Cardiac fibroblast (primary cell): ENCODE data around the gene HS6ST2.

Source experiments
- DNase-seq, 2 donors: peaks; one replicate each; pipeline versions ENCODE4 v3.0.0 to v3.0.0-alpha.2; 2010; ENCODE audit warnings: low read depth in 2 of 2
- H3K4me3 ChIP-seq, 2 donors: replicated peaks in 1 of 2; 1 replicate in 1 of 2; 2 replicates in 1 of 2; pipeline ENCODE4 v1.5.1; 2011; ENCODE audit warnings: low read depth in 2 of 2, low read length in 2 of 2, mild to moderate bottlenecking in 2 of 2, moderate library complexity in 1 of 2
- CTCF ChIP-seq: IDR thresholded peaks from one replicate; pipeline ENCODE4 v1.5.1; 2011; ENCODE audit warnings: low read depth, mild to moderate bottlenecking, low read length, inconsistent platforms

HS6ST2 gene

DNA sequence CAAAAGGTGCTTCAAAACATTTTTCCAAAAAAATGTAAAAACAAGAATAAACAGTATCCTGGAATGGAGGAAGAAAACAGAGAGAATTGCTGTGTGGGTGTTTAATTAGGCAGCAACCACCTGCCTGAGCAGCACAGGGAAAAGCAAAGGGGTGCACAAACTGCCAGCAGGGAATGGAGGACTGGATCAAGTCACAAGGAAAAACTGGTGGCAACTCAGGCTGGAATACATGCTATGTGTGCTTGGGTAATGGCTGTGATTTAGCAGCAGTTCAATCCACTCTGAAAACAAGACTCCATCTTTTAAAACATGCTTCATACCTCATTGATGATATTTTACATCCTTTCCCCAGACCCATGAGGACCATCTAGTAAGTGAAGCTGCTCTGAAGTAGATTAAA lies 179.5 kb downstream of the HS6ST2 start:
- no peak overlapping the region for H3K4me3 ChIP-seq
- no peak for DNase-seq
- no peak for TF ChIP-seq CTCF

- no peak for DNase-seq
- no peak for TF ChIP-seq CTCF
- no peak overlapping the region for H3K4me3 ChIP-seq
Observed at GRCh38 chrX:132776486-132777210, 181.8 kb downstream of the HS6ST2 start.

DNA sequence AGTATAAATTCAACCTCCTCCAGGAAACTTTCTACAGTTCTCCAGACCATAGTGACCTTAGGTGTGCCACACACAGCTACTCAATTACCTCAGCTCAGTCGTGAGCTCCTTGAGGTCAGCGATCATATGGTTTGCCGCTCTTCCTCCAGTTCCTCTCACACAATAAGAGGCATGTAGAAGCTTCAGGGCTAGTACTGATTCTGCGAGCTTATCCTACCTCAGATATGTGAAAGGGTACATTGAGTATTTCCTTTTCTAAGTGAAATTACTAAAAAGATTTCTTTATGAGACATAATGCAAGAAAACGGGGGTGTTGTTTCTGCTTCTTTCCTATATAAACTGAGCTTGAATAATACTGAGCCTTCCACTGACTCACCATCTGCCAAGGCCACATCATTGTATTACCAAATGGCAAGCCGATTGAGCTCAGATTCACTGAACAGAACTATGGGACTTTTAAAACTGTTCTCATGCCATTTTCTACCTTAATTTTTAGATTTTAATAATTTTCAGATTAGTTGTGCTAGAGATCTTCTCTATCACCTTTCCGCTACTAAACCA lies 183.1 kb downstream of the HS6ST2 start:
- no peak for DNase-seq
- no peak overlapping the region for H3K4me3 ChIP-seq
- TF ChIP-seq CTCF, result no peak

- no peak for DNase-seq
- no peak for TF ChIP-seq CTCF
- no peak overlapping the region for H3K4me3 ChIP-seq
Observed at GRCh38 chrX:132774010-132774714, 184.3 kb downstream of the HS6ST2 start.

DNA sequence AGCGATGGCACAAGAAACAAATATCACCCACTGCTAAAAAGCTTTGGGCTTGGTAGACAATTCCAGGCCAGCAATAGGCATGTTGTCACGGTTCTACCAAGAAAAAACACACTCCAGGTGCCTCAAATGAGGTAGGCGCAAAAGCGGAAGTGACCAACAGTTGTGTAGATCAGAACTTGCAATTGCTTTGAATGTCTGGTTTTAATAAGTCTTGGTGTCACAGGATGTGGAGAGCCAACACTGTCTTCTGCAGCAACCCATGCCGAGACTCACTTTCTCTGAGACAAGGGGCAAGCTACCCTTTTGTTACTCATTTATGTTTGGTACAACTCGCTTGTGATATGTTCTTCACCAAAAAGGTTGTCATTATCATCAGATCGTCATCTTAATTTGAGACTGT lies 188.8 kb downstream of the HS6ST2 start:
- no peak for TF ChIP-seq CTCF
- DNase-seq, result no peak
- no peak overlapping the region for H3K4me3 ChIP-seq

DNA sequence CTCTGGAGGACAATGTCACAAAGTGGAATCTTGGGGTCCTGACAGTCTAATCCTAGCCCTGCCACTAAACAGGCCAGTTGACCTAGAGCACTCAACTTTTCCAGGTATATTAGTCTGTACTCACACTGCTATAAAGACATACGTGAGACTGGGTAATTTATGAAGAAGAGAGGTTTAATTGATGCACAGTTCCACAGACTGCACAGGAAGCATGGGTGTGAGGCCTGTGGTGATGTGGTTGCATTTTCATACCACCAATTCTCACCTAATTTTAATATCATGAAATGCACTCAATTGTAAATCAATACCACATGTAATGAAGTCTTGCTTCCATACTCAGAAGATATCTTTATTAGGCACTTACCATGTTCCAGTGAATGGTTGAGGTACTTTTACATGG lies 192.0 kb downstream of the HS6ST2 start:
- no peak for TF ChIP-seq CTCF
- no peak for DNase-seq
- no peak overlapping the region for H3K4me3 ChIP-seq
